NCI-H82 (cell line): Measurements from ENCODE around the gene VWC2L.

Experiments
- DNase-seq: peaks from one replicate; lab custom pipeline; 2025; lab: John Stamatoyannopoulos, UW

VWC2L gene

GRCh38 chr2:214542295-214542694 is 131.4 kb downstream of the VWC2L start:
- DNase-seq, result peak; percentile 54

- no peak for DNase-seq
Observed at GRCh38 chr2:214542866-214543265, 132.0 kb downstream of the VWC2L start.

- no peak for DNase-seq
Observed at GRCh38 chr2:214543386-214543955, 132.6 kb downstream of the VWC2L start.

- DNase-seq, result no peak
Observed at GRCh38 chr2:214545898-214546542, 135.2 kb downstream of the VWC2L start.

- no peak for DNase-seq
Observed at GRCh38 chr2:214547931-214548330, 137.1 kb downstream of the VWC2L start.

- no peak for DNase-seq
Observed at GRCh38 chr2:214549946-214550345, 139.1 kb downstream of the VWC2L start.

GRCh38 chr2:214550786-214551185 is 139.9 kb downstream of the VWC2L start:
- DNase-seq, result no peak

- no peak for DNase-seq
Observed at GRCh38 chr2:214557884-214558283, 147.0 kb downstream of the VWC2L start.

- no peak for DNase-seq
Observed at GRCh38 chr2:214558341-214558740, 147.5 kb downstream of the VWC2L start.

- DNase-seq, result no peak
Observed at GRCh38 chr2:214560176-214560575, 149.3 kb downstream of the VWC2L start.

GRCh38 chr2:214560618-214561190 is 149.8 kb downstream of the VWC2L start:
- DNase-seq, result no peak

GRCh38 chr2:214565246-214565645 is 154.4 kb downstream of the VWC2L start:
- no peak for DNase-seq

- DNase-seq, result no peak
Observed at GRCh38 chr2:214566457-214566856, 155.6 kb downstream of the VWC2L start.

GRCh38 chr2:214569419-214570035 is 158.7 kb downstream of the VWC2L start:
- no peak for DNase-seq

- no peak for DNase-seq
Observed at GRCh38 chr2:214574084-214574781, 163.4 kb downstream of the VWC2L start.

- no peak for DNase-seq
Observed at GRCh38 chr2:214575030-214575429, 164.2 kb downstream of the VWC2L start.

- DNase-seq, result no peak
Observed at GRCh38 chr2:214575465-214575864, 164.6 kb downstream of the VWC2L start.

- no peak for DNase-seq
Observed at GRCh38 chr2:214577769-214578168, 166.9 kb downstream of the VWC2L start.

- DNase-seq, result no peak
Observed at GRCh38 chr2:214578442-214578841, 167.6 kb downstream of the VWC2L start.

- DNase-seq, result peak; percentile 42
Observed at GRCh38 chr2:214579035-214579434, 168.2 kb downstream of the VWC2L start.

- peak; percentile 57 for DNase-seq
Observed at GRCh38 chr2:214587442-214587841, 176.6 kb downstream of the VWC2L start.

- DNase-seq, result no peak
Observed at GRCh38 chr2:214591366-214591765, 180.5 kb downstream of the VWC2L start.

- no peak for DNase-seq
Observed at GRCh38 chr2:214592011-214592410, 181.2 kb downstream of the VWC2L start.
